NCI-H2029 treated with DMSO at 0.1 percent for 48 hours (cell line): ENCODE data around the gene ZNF658.
"Not testable (repeated sequence)": the region's sequence is repeated elsewhere in the genome, so short reads cannot be mapped to it uniquely, and the experiment has no call there.

Source experiments
- DNase-seq: peaks from one replicate; lab custom pipeline; 2025; lab: John Stamatoyannopoulos, UW

ZNF658 gene

DNA sequence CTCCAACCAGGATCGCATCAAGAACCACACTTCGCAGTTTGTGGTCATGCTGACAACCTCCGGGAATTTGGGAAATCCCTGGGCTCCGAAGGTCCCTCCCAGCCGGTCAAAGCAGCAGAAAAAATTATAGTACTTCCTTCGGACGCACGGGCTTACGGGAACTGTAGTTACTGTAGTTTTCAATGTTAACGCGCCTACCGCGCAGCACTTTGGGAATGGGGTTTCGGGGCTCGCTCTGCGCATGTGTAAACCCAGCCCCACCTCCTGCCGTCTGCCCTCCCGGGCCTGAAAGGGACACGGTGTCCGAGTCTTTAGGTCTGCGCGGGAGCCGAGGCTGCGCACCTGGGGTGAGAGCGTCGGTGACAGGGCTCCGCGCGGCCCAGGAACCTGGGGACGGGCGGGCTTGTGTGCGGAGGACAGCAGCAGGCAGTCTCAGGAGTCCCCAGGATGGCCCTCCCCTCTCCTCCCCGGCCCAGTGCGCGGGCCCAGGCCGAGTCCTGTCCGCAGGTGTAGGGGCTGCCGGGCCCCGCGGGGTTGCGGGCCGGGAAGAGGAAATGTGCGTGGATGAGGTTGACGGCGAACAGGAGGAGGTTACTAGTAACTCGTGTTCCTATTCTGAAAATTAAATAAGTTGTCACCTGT lies at the start of gene ZNF658:
TSS of gene ZNF658 (plus strand) at position 236 of the 642 bp plus-strand sequence. CDS start 2,837 bp downstream, outside the sequence.
- not testable (repeated sequence) for DNase-seq

DNA sequence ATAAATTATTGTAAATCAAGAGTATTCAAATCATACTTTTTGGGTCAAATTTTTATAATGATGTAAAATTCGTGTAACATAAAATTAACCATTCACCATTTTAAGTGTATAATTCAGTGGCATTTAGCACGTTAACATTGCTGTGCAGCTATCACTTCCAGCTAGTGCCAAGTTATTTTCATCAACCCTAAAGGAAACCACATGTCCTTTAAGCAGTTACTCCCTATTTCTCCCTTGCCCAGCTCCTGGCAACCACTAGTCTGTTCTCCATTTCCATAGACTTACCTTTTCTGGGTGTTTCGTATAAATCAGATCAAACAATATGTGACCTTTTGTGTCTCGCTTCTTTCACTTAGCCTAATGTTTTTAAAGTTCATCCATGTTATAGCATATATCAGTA lies 38.8 kb upstream of the ZNF658 start:
- not testable (repeated sequence) for DNase-seq

DNA sequence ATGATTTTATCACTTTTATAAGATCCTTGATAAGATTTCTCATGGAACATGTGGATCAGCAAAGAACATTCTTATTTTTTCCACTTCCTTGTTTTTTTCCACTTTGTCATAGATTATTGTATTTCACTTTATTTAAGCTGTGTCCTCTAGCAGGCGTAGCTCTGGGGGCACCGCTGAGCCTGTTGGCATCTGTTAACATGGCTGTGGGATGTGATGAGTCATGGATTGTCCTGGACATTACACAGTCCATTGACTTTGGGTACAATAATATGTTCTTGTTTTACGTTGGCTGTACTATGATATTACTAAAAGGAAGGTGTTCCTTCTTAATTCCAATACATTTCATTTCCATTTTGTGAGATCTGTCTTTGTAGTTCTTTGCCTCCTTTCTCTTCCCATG lies 31.9 kb upstream of the ZNF658 start:
- DNase-seq = not testable (repeated sequence)

DNA sequence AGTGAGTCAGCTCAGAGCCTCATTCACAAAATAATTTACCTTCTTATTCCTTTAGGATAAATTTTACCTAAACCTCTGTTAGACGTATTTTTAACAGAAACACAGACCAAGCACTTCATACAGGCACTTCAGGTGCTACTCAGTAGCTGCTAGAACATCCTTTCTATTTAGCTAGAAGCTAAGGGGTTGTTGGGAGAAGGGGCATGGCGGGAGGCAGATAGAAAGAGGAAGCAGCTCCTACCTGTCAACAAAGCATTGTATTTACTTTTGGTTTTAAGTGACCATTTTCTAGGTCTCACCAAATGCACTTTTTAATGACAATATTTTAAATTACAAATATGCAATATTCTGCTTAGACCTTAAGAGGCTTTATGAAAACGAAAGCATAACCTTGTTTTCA lies 19.9 kb upstream of the ZNF658 start:
- not testable (repeated sequence) for DNase-seq

DNA sequence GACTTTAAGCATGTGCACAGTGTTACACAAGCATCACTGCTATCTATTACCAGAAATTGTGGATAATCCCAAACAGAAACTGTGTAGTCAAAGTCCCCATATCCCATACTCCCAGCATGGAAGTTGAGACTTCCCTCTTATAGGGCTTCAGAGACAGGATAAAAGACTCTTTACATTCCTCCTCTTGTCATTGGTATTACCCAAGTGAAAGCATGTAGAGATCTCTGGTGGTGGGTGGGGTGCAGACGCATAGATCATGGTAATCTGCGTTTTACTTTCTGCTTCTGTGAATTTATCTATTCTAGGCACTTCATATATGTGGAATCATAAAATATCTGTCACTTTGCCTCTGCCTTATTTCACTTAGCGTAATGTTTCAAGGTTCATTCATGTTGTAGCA lies 18.7 kb upstream of the ZNF658 start:
- DNase-seq = not testable (repeated sequence)

DNA sequence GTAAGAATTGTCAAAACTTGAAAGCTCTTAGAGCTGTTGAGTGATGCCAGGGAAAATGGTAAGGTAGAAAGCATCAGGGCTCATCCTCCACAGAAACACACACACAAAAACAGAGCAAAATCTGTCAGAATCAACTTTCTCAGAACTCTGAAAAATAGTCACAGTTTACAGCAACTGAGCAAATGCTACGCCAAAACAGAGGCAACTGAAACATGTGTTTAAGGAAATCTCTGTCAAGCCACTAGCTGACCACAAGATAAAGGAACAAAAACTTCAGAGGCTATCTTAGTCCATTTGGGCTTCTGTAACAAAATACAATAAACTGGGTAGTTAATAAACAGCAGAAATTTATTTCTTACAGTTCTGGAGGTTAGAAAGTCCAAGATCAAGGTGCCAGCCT lies 10.2 kb upstream of the ZNF658 start:
- DNase-seq = not testable (repeated sequence)

DNA sequence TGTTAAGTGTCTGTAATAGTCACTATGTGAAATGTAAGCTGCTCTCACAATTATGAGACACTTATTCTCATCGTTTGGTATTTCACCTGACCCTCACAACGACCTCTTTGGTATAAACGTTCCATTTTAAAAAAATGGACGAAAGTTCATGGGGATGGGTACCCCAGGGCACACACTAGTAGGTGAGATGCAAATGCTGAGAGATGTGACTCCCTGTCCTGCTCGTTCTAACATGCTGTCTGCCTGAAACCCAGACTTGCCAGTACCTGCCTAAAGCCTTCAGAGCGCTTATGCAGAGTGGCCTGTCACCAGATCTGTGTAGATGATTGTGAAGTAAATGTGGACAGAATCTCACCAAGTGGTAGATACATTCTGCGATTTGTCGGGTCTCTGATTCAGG lies 616 bp downstream of the ZNF658 start:
- DNase-seq = not testable (repeated sequence)

DNA sequence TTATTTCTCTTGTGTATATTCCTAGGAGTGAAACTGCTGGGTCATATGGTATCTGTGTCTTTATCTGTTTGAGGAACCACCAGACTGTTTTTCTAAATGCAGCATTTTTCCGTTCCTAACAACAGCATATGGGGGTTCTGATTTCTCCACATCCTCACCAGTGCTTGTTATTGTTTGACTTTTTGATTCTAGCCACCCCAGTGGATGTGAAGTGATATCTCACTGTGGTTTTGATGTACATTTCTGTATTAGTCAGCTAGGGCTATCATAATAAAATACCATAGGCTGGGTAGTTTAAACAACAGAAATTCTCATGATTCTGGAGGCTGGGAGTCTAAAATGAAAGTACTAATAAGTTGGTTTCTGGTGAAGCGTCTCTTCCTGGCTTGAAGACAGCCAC lies 9.0 kb downstream of the ZNF658 start:
- DNase-seq = not testable (repeated sequence)

DNA sequence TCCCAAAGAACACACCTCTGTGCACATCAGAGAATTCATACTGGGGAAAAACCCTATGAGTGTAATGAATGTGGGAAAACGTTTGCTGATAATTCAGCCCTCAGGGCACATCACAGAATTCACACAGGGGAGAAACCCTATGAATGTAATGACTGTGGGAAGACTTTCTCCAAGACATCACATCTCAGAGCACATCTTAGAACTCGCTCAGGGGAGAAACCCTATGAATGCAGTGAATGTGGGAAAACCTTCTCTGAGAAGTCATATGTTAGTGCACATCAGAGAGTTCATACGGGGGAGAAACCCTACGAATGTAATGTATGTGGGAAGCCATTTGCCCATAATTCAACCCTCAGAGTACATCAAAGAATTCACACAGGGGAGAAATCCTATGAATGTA lies 19.5 kb downstream of the ZNF658 start:
- not testable (repeated sequence) for DNase-seq

DNA sequence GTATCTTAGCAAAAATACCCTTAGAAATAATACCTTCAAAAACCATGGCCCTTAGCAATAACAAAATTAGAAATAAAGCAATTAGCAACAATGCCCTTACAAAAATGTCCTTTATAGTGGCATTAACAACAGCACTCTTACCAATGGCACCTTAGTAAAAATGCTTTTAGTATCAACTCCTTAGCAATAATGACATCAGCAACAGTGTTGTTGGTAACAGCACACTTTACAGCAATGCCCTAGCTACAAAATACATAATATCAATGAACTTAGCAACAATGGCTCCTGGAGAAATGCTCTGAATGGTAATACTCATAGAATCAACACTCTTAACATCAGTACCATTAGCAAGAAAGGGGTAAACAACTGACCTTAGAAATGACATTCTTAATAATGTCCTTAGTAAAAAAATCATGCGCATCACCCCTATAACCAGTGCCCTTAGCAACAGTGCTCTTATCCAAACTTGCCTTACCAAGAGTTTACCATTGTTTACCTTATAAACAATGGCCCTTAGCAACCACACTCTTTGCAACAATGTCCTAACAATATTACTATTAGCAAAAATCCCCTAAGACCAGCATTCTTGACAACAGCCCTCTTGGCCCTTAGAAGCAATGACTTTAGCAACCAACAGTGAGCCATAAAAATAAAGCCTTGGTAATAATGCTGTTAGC lies 35.8 kb downstream of the ZNF658 start:
- not testable (repeated sequence) for DNase-seq

DNA sequence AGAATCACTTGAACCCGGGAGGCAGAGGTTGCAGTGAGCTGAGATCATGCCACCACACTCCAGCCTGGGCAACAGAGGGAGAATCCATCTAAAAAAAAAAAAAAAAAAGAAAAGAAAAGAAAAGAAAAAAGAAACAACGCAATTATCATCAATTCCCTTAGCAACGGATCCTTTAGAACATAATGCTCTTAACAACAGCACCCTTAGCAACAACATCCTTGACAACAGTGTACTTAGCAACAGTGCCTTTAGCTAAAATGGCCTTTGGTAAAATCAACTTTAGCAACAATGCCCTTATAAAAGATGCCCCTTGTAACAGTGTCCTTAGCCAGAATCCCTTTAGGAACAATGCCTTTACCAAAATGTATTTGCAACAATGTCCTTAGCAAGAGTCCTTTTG lies 37.1 kb downstream of the ZNF658 start:
- DNase-seq = not testable (repeated sequence)

DNA sequence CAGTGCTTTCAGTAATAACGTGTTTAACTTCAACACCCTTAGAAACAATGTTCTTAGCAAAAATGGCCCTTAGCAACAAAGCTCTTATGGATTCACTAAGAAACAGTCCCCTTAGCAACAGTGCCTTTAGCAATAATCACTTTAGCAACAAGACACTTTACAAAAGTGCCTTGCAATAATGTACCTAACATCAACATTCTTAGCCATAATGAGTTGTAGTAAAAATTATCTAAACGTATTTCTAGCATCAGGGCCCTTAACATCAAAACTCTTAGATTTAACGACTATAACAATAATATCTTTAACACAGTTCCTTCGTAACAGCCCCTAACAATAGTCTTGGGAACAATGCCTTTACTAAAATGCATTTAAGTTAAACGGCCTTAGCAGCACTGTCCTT lies 37.8 kb downstream of the ZNF658 start:
- DNase-seq = not testable (repeated sequence)

DNA sequence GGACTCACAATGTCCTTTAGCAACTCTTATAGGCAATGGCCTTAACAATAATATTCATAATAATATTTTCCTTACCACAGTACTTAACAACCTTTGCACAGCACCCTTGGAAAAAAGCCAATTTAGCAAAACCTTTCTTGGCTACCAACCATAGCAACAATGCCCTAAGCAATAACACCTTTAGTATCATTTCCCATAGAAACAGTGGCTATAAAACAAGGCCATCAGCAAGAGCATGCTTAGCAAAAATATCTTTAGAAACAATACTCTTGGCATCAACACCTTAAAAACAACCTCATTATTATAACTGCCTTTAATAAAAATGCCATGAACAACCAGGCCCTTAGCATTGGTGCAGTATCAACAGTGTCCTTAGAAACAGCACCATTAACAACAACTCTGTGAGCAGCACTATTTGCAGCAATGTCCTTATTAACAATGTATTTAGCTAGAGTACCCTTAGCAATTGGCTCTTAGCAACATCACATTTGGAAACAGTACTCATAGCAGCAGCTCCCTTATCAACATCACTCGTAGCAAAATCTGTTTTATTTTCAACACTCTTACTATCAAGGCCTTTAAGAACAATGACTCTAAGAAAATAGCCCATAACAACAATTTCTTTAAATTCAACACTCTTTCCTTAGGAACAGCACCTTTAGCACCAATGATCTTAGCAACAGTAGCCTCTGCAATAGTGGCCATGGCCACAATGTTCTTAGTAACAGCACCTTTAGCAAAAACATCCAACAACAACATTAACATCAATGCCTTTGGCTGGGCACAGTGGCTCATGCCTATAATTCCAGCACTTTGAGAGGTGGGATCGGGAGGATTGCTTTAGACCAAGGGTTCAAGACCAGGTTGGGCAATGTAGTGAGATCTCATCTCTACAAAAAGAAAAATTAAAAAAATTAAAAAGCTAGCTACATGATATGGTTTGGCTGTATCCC lies 39.6 kb downstream of the ZNF658 start:
- DNase-seq = not testable (repeated sequence)

DNA sequence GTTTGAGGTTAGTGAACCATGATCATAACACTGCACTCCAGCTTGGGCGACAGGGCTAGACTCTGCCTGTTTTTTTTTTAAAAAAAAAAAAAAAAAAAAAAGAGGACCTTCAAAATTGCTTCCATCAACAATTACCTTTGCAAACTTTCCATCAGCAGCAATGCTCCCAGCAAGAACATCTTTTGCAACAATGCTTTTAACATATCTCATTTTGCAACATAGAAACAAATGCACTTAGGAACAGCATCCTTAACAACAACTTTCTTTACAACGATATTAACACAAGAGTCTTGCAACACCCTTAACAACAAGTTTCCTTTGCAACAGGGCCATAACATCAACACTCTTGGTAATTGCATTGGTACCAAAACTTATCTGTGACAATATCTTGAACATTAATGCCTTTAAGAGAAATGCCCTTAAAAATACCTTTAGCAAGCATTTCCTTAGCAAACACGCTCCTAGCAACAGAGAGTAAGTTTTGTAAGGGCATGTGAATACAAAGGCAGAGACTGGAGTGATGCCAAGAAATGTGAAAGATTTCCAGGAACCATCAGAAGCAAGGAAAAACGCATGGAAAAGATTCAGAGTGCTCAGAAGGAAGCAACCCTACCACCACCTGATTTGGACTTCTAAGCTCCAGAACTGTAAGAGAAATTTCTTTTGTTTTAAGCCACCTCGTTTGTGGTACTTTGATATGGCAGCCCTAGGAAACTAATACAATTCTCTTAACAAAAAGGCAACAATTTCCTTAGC lies 42.1 kb downstream of the ZNF658 start:
- DNase-seq = not testable (repeated sequence)

DNA sequence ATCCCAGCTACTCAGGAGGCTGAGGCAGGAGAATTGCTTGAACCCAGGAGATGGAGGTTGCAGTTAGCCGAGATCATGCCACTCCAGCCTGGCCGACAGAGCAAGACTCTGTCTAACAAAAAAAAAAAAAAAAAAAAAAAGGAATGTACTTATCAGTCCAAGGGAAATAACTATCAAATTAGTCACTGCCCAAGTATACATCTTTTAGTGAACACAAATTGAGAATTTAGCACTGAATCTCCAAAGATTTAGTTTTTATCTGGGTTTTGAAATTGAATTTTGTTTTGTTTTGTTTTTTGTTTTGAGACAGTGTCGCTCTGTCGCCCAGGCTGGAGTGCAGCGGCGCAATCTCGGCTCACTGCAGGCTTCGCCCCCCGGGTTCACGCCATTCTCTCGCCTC lies 52.1 kb downstream of the ZNF658 start:
- not testable (repeated sequence) for DNase-seq
